ENCODE measurements around the gene NPRL2. TPM values are rescaled to one million over a fixed set of nuclear protein-coding genes. Genes with fewer than 3 reads are reported as not detected.
A peak's percentile ranks its signal among the peaks of the same experiment; 100 is the strongest.

Gene NPRL2
- total RNA-seq, 1 donor from 2014 or later, result 16.4 TPM

DNA sequence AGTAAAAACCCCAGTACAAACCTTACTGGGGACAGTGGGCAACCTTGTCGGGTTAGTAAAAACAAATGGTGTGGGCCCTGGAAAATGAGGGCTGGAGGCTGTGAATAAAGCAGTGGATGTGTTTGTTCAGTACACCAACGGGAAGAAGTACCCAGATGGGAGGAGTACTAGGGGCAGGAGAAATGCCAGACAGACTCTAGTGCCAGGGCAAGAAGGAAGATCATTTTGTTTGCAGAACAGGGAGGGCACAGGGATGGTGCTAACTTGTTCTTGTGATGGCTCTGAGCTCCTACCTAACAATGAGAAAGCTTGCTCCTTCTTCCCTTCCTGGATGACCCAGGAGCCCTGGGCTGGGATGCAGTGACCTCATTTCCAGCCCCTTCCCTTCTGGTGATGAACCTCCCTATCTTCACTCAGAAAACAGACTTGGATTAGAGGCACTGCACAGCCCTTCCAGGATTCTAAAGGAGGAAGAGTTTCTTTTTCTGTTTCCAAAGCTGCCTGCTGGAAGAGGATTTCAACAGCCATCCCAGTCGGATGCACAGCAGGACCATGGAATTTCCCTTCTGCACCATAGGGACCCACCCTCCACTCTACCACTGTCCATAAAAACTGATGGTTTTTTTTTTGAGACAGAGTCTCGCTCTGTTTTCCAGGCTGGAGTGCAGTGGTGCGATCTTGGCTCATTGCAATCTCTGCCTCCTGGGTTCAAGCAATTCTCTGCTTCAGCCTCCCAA is 16.1 kb downstream of the NPRL2 start:
- peaks cover 31% of the 10 kb centered on the region for H3K36me3 ChIP-seq
- no peak for DNase-seq
- peak overlapping the region; percentile 95 for H3K27ac ChIP-seq (replicated peaks)
- peaks cover 89% of the 10 kb centered on the region for H3K4me1 ChIP-seq
- intact Hi-C loops (cut with micrococcal nuclease), result no loop called here
- H3K27me3 ChIP-seq (ENCODE audit: low read depth), result no peaks in the 10 kb centered on the region
- no peaks in the 10 kb centered on the region for H3K9me3 ChIP-seq (replicated peaks)
- TF ChIP-seq, protein P1, sequence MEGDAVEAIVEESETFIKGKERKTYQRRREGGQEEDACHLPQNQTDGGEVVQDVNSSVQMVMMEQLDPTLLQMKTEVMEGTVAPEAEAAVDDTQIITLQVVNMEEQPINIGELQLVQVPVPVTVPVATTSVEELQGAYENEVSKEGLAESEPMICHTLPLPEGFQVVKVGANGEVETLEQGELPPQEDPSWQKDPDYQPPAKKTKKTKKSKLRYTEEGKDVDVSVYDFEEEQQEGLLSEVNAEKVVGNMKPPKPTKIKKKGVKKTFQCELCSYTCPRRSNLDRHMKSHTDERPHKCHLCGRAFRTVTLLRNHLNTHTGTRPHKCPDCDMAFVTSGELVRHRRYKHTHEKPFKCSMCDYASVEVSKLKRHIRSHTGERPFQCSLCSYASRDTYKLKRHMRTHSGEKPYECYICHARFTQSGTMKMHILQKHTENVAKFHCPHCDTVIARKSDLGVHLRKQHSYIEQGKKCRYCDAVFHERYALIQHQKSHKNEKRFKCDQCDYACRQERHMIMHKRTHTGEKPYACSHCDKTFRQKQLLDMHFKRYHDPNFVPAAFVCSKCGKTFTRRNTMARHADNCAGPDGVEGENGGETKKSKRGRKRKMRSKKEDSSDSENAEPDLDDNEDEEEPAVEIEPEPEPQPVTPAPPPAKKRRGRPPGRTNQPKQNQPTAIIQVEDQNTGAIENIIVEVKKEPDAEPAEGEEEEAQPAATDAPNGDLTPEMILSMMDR (IDR thresholded peaks at IDR 0.05; ENCODE audit: borderline replicate concordance), result no peak
- peak overlapping the region; percentile 97 for H3K4me3 ChIP-seq

DNA sequence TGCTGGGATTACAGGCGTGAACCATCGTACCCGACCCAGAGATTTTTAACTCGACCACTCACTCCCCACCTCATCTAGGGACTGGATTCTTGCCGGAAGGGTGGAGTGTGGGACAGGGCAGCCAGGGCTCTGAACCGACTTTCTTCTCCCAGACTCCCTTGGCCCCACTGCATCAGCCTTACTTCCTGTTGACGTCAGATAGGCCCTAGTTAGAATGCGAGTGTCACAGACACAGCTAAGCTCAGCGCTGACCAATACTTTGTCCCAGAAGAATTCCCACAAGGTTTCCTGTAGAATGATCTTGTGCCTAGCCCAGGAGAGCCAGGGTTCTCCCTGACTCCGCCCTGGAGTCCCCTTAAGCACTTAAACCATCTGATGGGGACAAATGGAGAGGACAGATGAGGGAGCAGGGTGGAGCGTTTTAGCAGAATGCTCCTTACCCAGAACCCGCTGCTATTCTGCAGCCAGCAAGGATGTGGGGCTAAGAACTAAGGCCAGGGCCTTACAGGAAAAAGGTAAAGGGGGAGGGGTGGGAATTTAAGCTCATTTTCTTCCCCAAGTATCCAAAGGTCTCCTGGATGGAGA is 16.7 kb downstream of the NPRL2 start:
- H3K27me3 ChIP-seq (ENCODE audit: low read depth), result no peaks in the 10 kb centered on the region
- TF ChIP-seq, protein P1 (IDR thresholded peaks at IDR 0.05; ENCODE audit: borderline replicate concordance), result no peak
- intact Hi-C loops (cut with micrococcal nuclease), result no loop called here
- peaks cover 86% of the 10 kb centered on the region for H3K4me1 ChIP-seq
- H3K4me3 ChIP-seq, result peak overlapping the region; percentile 97
- peaks cover 37% of the 10 kb centered on the region for H3K36me3 ChIP-seq
- H3K27ac ChIP-seq (replicated peaks), result peak overlapping the region; percentile 95
- no peaks in the 10 kb centered on the region for H3K9me3 ChIP-seq (replicated peaks)
- DNase-seq, result peak; percentile 64

DNA sequence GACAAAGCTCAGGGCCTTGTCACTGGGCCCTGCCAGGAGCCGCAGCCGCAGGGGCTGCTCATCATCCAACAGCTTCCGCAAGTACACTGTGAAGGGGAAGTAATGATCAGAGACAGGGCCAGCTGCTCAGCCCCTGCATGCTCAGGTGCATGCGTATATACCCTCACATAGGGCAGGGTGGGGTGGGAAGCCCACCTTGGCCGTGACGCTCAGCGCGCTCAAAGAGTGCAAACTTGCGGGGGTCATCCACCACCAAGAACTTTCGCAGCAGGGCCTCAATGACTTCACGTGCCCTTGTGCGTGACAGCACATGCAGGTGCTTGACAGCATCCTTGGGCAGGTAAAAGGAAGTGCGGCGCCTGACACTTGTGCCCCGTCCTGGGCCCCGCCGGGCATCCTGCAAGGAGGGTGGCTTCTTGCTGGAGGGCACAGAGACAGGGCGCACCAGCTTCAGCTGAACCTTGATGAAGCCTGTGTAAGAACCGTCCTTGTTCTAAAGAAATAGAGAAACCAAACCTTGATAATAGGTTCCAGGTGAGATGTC is 19.1 kb downstream of the NPRL2 start:
- Histone ChIP-seq H3K27me3 (ENCODE audit: low read depth) (no peaks in the 10 kb centered on the region), H3K9me3 (replicated peaks) (no peaks in the 10 kb centered on the region), H3K27ac (replicated peaks) (no peak overlapping the region), H3K36me3 (peaks cover 41% of the 10 kb centered on the region), H3K4me3 (no peak overlapping the region), H3K4me1 (peaks cover 90% of the 10 kb centered on the region)
- intact Hi-C loops (cut with micrococcal nuclease), result no loop called here
- no peak for DNase-seq
- TF ChIP-seq, protein P1 (IDR thresholded peaks at IDR 0.05; ENCODE audit: borderline replicate concordance), result no peak

DNA sequence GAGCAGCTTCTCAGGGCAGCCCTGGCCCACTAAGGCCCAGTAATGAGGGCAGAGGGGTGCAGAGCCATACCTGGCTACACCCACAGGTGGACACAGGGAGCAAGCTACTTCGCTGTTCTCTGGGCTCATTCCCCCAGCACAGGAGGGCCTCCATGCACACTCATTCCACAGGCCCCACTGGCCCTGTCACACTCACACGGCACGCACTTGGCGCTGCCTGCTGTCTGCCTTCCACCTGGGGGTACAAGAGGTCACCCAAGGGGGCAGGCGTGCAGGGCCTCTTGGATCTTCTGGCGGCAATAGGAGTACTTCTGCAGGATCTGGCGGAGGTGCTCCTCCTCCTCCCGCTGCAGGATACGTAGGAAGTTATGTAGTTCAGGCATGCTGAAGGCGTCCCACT is 20.2 kb downstream of the NPRL2 start:
- peaks cover 83% of the 10 kb centered on the region for H3K4me1 ChIP-seq
- no peak for DNase-seq
- TF ChIP-seq, protein P1 (IDR thresholded peaks at IDR 0.05; ENCODE audit: borderline replicate concordance), result no peak
- H3K27me3 ChIP-seq (ENCODE audit: low read depth), result no peaks in the 10 kb centered on the region
- H3K9me3 ChIP-seq (replicated peaks), result no peaks in the 10 kb centered on the region
- H3K27ac ChIP-seq (replicated peaks), result no peak overlapping the region
- peaks cover 52% of the 10 kb centered on the region for H3K36me3 ChIP-seq
- no peak overlapping the region for H3K4me3 ChIP-seq
- intact Hi-C loops (cut with micrococcal nuclease), result no loop called here

DNA sequence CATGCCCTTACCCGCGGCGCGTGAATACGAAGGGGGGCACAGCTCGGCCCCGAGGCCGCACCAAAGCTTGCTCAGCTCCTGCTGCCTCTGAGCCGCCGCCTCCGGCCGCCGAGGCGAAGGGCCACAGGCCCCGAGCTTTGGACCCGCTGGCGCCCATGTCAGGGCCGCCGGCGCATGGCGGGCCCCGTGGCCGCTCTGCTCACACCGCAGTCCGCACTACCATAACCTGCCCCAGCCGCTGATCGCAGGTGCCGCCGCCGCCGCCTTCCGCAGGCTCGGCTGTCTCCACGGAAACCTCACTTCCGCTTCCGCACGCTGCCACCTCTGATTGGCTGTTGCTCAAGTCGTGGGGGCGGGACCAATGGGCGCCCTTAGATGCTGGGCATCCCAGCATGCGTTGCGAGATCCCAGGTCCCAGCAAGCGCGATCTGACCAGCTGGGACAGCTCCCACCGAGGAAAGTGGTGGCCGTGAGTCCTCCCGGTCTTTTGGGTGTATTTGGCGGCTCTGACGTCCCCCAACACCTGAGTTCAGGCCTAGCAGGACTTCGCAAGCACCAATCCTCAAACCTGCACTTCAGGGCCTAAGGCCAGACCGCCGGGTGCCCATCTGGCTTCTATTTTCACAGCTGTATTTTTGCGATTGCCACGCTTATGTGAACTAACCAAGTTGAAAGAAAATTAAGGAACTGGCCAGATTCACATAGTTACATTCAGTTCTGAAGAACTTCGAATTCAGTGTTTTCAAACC is 22.5 kb downstream of the NPRL2 start, which contains the start of gene TUSC2:
TSS of gene TUSC2 (minus strand) at position 281 of the 749 bp plus-strand sequence. CDS start at position 157, 124 bp downstream.
- Histone ChIP-seq H3K27ac (replicated peaks) (peak within 1 kb of the TSS; percentile 89), H3K4me3 (peak within 1 kb of the TSS; percentile 97), H3K36me3 (peaks cover 55% of the 10 kb centered on the region), H3K27me3 (ENCODE audit: low read depth) (no peaks in the 10 kb centered on the region), H3K9me3 (replicated peaks) (no peaks in the 10 kb centered on the region), H3K4me1 (peaks cover 83% of the 10 kb centered on the region)
- intact Hi-C loops (cut with micrococcal nuclease), result no loop called here
- DNase-seq, result peak; percentile 97
- TF ChIP-seq, protein P1 (IDR thresholded peaks at IDR 0.05; ENCODE audit: borderline replicate concordance), result no peak
